Measurements from ENCODE around the gene OXCT1.

DNA sequence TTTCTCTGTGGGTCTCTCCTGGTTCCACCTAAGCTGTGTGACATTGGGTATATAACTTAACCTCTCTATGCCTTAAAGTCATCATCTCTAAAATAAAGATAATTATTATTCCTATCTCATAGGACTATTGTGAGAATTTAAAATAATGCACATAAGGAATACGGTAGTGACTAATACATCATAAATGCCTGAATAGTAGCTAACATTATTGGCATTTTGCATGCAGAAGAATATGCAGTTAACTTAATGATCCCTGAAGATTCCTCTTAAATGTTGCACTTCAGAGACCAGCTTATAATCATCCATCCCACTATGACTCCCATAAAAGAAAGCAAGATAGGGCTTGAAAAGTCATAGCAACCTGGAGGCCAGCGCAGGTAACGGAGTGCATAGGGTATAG, 32.4 kb downstream of the OXCT1 start:
- TF ChIP-seq CTCF (IDR thresholded peaks at IDR 0.05), result no peak
- no peak for TF ChIP-seq POLR2A (IDR thresholded peaks at IDR 0.05)

Measured in thyroid gland (tissue), 4 donors.